Esophagus squamous epithelium (tissue), 5 donors: ENCODE data around the gene CDKL5. TPM values are rescaled to one million over a fixed set of nuclear protein-coding genes. Genes with fewer than 3 reads are reported as not detected.
"Not testable (repeated sequence)": the region's sequence is repeated elsewhere in the genome, so short reads cannot be mapped to it uniquely, and the experiment has no call there.

Experiments
- DNase-seq: peaks from one replicate; lab custom pipeline; 2025; lab: John Stamatoyannopoulos, UW
- H3K27ac ChIP-seq, 4 donors: fragments of 200-600 bp; sonication (generic); one replicate each; pipeline ENCODE4 v1.5.1; 2016 to 2019; ENCODE audit warnings: mild to moderate bottlenecking in 1 of 4
- H3K27me3 ChIP-seq, 4 donors: fragments of 200-600 bp; sonication (generic); 1 replicate in 3 of 4; 2 replicates in 1 of 4; pipeline versions ENCODE4 v1.5.1 to v1.6.0; 2017 to 2021; ENCODE audit warnings: antibody characterized with exemption in 1 of 4
- H3K36me3 ChIP-seq, 3 donors: fragments of 200-600 bp; sonication (generic); one replicate each; pipeline ENCODE4 v1.5.1; 2016 to 2019
- H3K4me1 ChIP-seq, 3 donors: fragments of 200-600 bp; sonication (generic); one replicate each; pipeline ENCODE4 v1.5.1; 2017 to 2019
- H3K4me3 ChIP-seq, 4 donors: fragments of 200-600 bp; sonication (generic); 1 replicate in 3 of 4; 2 replicates in 1 of 4; pipeline ENCODE4 v1.5.1; 2016 to 2019; ENCODE audit warnings: mild to moderate bottlenecking in 2 of 4, moderate library complexity in 1 of 4
- H3K9me3 ChIP-seq, 3 donors: fragments of 200-600 bp; sonication (generic); one replicate each; pipeline ENCODE4 v1.5.1; 2016 to 2019
- CTCF ChIP-seq, 6 experiments: fragments of 450-650 bp in 4 of 6; fragments of 200-600 bp in 2 of 6; sonication (generic) in 2 of 6; IDR thresholded peaks; one replicate each; pipeline ENCODE4 v1.5.1; 2016 to 2019; ENCODE audit warnings: antibody characterized with exemption in 6 of 6, mild to moderate bottlenecking in 4 of 6, moderate library complexity in 4 of 6
- POLR2A ChIP-seq, 4 donors: fragments of 450-650 bp; IDR thresholded peaks; one replicate each; pipeline ENCODE4 v1.6.1; 2017; ENCODE audit warnings: antibody characterized with exemption in 4 of 4, mild to moderate bottlenecking in 4 of 4, moderate library complexity in 3 of 4
- WGBS, 2 donors: methylation state at CpG; one replicate each; pipeline ENCODE4 v1.1.5; 2018; 5-methylcytosine and 5-hydroxymethylcytosine counted together
- intact Hi-C: fragments of 100-400 bp; cut with DNase I; formaldehyde crosslinking; loops from one replicate; pipeline ENCODE4 v1.15.0; 2022
- total RNA-seq, 4 donors: library from RNA; depleted of rRNA; stranded (reverse); fragments of >200 nt; gene quantifications; one replicate each; pipeline ENCODE4 v1.1.0, GENCODE V29; 2016
- donor health status: DM: yes; HTN: yes; CAD: no.

CDKL5 gene
- total RNA-seq, 4 donors from 2014 or later: 4.9 to 11.7 (median 7.8) TPM

DNA sequence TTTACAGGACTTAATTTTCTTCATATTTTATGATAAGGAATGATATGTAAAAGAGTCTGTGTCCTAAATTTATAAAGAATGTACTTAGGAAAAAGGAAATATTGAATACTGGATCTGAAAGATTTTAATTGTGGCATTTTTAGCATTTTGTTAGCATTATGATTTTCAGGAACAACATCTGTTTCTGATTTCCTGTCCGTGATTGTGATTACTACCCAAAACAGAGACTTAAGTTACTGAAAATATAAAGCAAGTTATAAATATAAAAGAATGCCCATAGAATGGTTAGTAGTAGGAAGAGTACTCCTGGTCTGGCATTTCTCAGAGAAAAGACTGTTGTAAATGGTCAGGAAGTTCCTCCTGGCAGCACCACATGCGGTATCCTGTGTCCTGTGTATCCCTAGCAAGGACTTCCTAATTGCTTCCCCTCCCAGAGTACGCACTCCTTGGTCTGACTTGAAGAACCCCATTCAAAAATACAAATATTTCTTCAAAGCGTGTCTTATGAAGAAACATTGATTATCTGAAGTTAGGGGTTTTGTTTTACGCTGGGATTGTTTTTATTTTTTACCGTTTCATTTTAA is 157.6 kb downstream of the CDKL5 start:
- Histone ChIP-seq H3K27me3 (no peaks in the 10 kb centered on the region), H3K9me3 (no peaks in the 10 kb centered on the region), H3K4me3 (no peak overlapping the region), H3K36me3 (no peaks in the 10 kb centered on the region), H3K27ac (no peak overlapping the region), H3K4me1 (no peaks in the 10 kb centered on the region)
- 64 to 75% methylated on average over 6 of the region's 6 CpGs for WGBS, 2 donors
- DNase-seq: no peak
- intact Hi-C loops: no loop called here
- TF ChIP-seq CTCF (IDR thresholded peaks at IDR 0.05): no peak
- TF ChIP-seq POLR2A (IDR thresholded peaks at IDR 0.05): no peak

DNA sequence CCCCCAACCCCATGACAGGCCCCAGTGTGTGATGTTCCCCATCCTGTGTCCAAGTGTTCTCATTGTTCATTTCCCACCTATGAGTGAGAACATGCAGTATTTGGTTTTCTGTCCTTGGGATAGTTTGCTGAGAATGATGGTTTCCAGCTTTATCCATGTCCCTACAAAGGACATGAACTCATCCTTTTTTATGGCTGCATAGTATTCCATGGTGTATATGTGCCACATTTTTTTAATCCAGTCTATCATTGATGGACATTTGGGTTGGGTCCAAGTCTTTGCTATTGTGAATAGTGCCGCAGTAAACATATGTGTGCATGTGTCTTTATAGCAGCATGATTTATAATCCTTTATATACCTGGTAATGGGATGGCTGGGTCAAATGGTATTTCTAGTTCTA is 163.9 kb downstream of the CDKL5 start:
- H3K36me3 ChIP-seq, DNase-seq, intact Hi-C loops, H3K27me3 ChIP-seq, H3K27ac ChIP-seq, H3K9me3 ChIP-seq, H3K4me1 ChIP-seq, H3K4me3 ChIP-seq: not testable (repeated sequence)
- 100% methylated on average over 1 of the region's 1 CpG; no CpG with 5 or more reads in 1 of the 2 donors for WGBS, 2 donors

- WGBS, 2 donors: 70 to 95% methylated on average over 2 of the region's 2 CpGs
- Histone ChIP-seq H3K27ac (no peak overlapping the region), H3K27me3 (no peaks in the 10 kb centered on the region), H3K4me1 (no peaks in the 10 kb centered on the region), H3K9me3 (no peaks in the 10 kb centered on the region), H3K36me3 (no peaks in the 10 kb centered on the region), H3K4me3 (no peak overlapping the region)
- TF ChIP-seq CTCF (IDR thresholded peaks at IDR 0.05): no peak
- no peak for TF ChIP-seq POLR2A (IDR thresholded peaks at IDR 0.05)
- no peak for DNase-seq
- intact Hi-C loops: no loop called here
These were observed 166.4 kb downstream of the CDKL5 start for GRCh38 chrX:18591834-18592233.

DNA sequence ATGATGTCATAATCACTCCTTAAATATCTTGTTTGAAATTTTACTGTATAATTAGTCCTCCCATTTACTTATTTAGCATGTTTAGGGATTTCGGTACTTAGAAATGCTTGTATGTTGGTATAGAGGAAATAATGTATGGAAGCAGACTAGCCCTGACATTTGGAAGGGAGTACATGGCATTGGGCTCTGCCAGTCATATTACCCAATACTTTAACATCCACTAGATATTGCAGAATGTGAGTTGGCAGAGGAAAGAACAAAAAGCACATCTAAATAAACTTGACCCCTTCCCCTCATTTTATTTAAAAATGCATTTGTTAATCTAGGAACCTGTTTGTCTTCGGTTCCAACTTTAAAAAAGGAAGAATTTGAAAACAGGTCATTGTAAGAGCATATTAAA is 168.7 kb downstream of the CDKL5 start:
- DNase-seq: no peak
- intact Hi-C loops: no loop called here
- H3K9me3 ChIP-seq: no peaks in the 10 kb centered on the region
- H3K27me3 ChIP-seq: no peaks in the 10 kb centered on the region
- H3K4me1 ChIP-seq: no peaks in the 10 kb centered on the region
- whole genome bisulfite sequencing, 2 donors: 74 to 100% methylated on average over 2 of the region's 2 CpGs
- H3K27ac ChIP-seq: no peak overlapping the region
- no peaks in the 10 kb centered on the region for H3K36me3 ChIP-seq
- TF ChIP-seq CTCF (IDR thresholded peaks at IDR 0.05) (no peak), POLR2A (IDR thresholded peaks at IDR 0.05) (no peak)
- no peak overlapping the region for H3K4me3 ChIP-seq

- 57 to 79% methylated on average over 2 to 4 of the region's 4 CpGs for WGBS, 2 donors
- H3K36me3 ChIP-seq: no peaks in the 10 kb centered on the region
- H3K4me1 ChIP-seq: no peaks in the 10 kb centered on the region
- H3K4me3 ChIP-seq: no peak overlapping the region
- no peaks in the 10 kb centered on the region for H3K27me3 ChIP-seq
- no peak for DNase-seq
- intact Hi-C loops: no loop called here
- H3K9me3 ChIP-seq: no peaks in the 10 kb centered on the region
- H3K27ac ChIP-seq: no peak overlapping the region
- TF ChIP-seq POLR2A (IDR thresholded peaks at IDR 0.05) (no peak), CTCF (IDR thresholded peaks at IDR 0.05) (no peak)
These were observed 170.7 kb downstream of the CDKL5 start for GRCh38 chrX:18596096-18596495.

GRCh38 chrX:18598413-18598812 is 173.0 kb downstream of the CDKL5 start:
- no peak for TF ChIP-seq CTCF (IDR thresholded peaks at IDR 0.05)
- no peak for TF ChIP-seq POLR2A (IDR thresholded peaks at IDR 0.05)
- Histone ChIP-seq H3K27ac (no peak overlapping the region), H3K4me3 (no peak overlapping the region), H3K36me3 (no peaks in the 10 kb centered on the region), H3K9me3 (no peaks in the 10 kb centered on the region), H3K27me3 (no peaks in the 10 kb centered on the region), H3K4me1 (no peaks in the 10 kb centered on the region)
- no peak for DNase-seq
- WGBS, 2 donors: 55 to 86% methylated on average over 2 of the region's 2 CpGs
- intact Hi-C loops: no loop called here
